HL-60 (cell line): ENCODE results near the gene MAP7D3.
"Not testable (repeated sequence)": the region's sequence is repeated elsewhere in the genome, so short reads cannot be mapped to it uniquely, and the experiment has no call there.

Experiments
- GABPA ChIP-seq: IDR thresholded peaks from 2 replicates; pipeline ENCODE4 v1.6.1; 2012; ENCODE audit warnings: low read depth
- POLR2AphosphoS5 ChIP-seq: IDR thresholded peaks from 2 replicates; pipeline ENCODE4 v1.6.1; 2012; ENCODE audit warnings: low read depth
- SPI1 ChIP-seq: IDR thresholded peaks from 2 replicates; pipeline ENCODE4 v1.6.1; 2012; ENCODE audit warnings: low read depth, mild to moderate bottlenecking, borderline replicate concordance
- TF ChIP-seq, protein P1 (sequence below): IDR thresholded peaks from one replicate; pipeline ENCODE4 v1.5.1; 2011; ENCODE audit warnings: low read length, control low read depth, inconsistent platforms; ENCODE audit not compliant: insufficient read depth
- TF ChIP-seq, protein P2 (sequence below): IDR thresholded peaks from 2 replicates; pipeline ENCODE4 v1.6.1; 2012; ENCODE audit warnings: low read depth; ENCODE audit not compliant: insufficient replicate concordance

DNA sequence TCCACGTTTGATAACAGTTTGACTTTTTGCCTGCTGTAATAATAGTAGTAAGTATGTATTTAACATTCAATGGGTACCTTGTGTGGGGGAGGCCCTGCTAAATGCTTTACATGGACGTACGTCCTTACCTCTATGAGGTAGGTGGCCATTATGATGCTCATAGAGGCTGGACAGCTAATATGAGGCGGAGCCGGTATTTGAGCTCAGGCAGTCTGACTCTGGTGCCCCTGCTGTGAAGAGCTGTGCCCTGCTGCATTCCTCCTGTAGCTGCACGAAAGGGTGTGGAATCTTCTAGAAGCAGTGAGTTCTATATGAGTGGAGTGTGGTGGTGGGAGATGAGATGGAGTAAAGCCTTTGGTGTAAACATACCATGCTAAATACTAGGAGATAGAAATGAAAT is 83.2 kb downstream of the MAP7D3 start:
- not testable (repeated sequence) for TF ChIP-seq GABPA, POLR2AphosphoS5, SPI1
- TF ChIP-seq, protein P1, sequence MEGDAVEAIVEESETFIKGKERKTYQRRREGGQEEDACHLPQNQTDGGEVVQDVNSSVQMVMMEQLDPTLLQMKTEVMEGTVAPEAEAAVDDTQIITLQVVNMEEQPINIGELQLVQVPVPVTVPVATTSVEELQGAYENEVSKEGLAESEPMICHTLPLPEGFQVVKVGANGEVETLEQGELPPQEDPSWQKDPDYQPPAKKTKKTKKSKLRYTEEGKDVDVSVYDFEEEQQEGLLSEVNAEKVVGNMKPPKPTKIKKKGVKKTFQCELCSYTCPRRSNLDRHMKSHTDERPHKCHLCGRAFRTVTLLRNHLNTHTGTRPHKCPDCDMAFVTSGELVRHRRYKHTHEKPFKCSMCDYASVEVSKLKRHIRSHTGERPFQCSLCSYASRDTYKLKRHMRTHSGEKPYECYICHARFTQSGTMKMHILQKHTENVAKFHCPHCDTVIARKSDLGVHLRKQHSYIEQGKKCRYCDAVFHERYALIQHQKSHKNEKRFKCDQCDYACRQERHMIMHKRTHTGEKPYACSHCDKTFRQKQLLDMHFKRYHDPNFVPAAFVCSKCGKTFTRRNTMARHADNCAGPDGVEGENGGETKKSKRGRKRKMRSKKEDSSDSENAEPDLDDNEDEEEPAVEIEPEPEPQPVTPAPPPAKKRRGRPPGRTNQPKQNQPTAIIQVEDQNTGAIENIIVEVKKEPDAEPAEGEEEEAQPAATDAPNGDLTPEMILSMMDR = not testable (repeated sequence)
- TF ChIP-seq, protein P2, sequence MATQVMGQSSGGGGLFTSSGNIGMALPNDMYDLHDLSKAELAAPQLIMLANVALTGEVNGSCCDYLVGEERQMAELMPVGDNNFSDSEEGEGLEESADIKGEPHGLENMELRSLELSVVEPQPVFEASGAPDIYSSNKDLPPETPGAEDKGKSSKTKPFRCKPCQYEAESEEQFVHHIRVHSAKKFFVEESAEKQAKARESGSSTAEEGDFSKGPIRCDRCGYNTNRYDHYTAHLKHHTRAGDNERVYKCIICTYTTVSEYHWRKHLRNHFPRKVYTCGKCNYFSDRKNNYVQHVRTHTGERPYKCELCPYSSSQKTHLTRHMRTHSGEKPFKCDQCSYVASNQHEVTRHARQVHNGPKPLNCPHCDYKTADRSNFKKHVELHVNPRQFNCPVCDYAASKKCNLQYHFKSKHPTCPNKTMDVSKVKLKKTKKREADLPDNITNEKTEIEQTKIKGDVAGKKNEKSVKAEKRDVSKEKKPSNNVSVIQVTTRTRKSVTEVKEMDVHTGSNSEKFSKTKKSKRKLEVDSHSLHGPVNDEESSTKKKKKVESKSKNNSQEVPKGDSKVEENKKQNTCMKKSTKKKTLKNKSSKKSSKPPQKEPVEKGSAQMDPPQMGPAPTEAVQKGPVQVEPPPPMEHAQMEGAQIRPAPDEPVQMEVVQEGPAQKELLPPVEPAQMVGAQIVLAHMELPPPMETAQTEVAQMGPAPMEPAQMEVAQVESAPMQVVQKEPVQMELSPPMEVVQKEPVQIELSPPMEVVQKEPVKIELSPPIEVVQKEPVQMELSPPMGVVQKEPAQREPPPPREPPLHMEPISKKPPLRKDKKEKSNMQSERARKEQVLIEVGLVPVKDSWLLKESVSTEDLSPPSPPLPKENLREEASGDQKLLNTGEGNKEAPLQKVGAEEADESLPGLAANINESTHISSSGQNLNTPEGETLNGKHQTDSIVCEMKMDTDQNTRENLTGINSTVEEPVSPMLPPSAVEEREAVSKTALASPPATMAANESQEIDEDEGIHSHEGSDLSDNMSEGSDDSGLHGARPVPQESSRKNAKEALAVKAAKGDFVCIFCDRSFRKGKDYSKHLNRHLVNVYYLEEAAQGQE = not testable (repeated sequence)
